ENCODE measurements around the gene VSTM2L.
A peak's percentile ranks its signal among the peaks of the same experiment; 100 is the strongest.

VSTM2L gene

DNA sequence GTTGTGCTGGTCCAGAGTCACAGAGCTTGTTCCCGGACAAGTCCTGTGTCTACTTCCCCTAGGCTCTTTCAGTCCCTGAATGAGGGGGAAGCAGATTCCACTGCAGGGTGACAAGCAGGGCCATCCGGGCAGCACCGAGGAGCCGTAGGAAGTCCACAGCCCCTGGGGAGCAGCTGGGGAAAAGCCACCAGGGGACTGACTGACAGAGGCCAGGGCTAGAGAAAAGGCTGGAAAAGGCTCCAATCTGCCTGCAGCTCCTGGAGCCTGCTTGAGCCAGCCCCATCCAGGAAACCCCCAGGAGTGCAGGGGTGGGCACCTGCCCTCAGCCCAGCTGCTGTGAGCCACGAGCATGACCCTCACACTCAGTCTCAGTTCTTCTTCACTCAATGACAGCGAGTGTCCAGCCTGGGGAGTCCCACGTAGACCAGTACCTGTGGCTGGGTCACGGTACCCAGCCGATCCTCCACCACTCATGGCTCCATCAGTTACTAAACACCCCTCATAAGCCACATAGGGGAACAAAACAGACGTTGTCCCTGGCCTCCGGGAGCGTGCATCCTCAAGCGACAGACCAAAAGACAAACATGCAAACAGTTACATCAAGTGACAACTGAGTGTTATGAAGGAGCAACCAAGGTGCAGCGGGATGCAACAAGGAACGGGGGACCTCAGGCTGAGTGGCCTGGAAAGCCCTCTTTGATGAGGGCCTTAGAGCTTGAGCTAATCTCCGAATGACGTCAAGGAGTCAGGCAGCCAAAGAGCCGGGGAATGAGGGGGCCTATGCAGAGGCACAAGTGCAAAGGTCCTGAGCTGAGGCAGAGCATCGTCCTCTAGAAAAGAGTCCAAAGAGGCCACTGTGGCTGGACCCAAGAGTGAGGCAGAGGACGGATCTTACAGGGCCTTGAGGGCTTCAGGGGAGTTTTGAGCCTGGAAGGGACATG lies 24.8 kb upstream of the VSTM2L start:
- Histone ChIP-seq H3K27ac (ENCODE audit: poor library complexity, severe bottlenecking) (no peak overlapping the region), H3K4me3 (ENCODE audit: severe bottlenecking) (no peak overlapping the region), H3K36me3 (ENCODE audit: low read depth) (peaks cover 2% of the 10 kb centered on the region), H3K27me3 (ENCODE audit: insufficient read depth, poor library complexity, severe bottlenecking) (no peaks in the 10 kb centered on the region), H3K9me3 (ENCODE audit: severe bottlenecking) (no peaks in the 10 kb centered on the region), H3K4me1 (ENCODE audit: insufficient read depth, poor library complexity, severe bottlenecking) (no peaks in the 10 kb centered on the region)
- DNase-seq (ENCODE audit: low spot score) (no peak), ATAC-seq (ENCODE audit: low read depth) (no peak)
- TF ChIP-seq, protein P1, sequence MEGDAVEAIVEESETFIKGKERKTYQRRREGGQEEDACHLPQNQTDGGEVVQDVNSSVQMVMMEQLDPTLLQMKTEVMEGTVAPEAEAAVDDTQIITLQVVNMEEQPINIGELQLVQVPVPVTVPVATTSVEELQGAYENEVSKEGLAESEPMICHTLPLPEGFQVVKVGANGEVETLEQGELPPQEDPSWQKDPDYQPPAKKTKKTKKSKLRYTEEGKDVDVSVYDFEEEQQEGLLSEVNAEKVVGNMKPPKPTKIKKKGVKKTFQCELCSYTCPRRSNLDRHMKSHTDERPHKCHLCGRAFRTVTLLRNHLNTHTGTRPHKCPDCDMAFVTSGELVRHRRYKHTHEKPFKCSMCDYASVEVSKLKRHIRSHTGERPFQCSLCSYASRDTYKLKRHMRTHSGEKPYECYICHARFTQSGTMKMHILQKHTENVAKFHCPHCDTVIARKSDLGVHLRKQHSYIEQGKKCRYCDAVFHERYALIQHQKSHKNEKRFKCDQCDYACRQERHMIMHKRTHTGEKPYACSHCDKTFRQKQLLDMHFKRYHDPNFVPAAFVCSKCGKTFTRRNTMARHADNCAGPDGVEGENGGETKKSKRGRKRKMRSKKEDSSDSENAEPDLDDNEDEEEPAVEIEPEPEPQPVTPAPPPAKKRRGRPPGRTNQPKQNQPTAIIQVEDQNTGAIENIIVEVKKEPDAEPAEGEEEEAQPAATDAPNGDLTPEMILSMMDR (IDR thresholded peaks at IDR 0.05; ENCODE audit: poor library complexity, severe bottlenecking): no peak

DNA sequence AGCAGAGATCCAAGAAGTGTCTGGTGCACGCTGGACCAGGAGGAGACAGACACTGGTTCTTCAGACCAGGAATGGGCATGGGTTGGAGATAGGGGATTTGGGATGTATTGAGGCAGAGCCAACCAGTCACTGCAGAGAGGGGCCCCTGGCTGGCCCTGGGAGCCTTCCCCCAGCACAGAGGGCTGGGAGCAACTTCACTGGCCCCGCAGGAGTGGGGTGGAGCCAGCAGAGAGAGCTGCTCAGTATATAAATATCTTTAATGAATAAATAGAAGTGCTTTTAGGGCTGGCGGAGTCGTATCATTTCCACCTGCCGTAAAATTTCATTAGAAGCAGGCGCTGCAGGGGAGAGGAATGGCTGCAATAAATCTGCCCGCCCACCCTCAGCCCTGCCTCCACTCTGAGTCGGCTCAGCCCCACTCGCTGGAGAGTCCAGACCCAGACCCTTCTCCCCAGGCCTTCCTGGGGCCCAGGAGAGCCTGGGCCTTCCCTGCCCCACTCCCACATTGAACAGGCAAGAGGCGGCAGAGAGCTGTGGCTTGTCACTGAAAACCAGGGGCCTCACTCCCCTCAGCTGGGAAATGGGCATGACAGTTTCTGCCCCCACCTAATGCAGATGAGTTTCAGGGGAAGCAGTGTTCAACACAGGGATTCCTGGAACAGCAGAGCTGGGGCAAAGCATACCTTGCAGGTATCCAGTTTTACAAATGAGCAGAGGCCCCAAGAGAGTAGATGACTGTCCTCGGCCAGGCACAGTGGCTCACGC lies 23.9 kb upstream of the VSTM2L start:
- no peak for ATAC-seq (ENCODE audit: low read depth)
- DNase-seq (ENCODE audit: low spot score): no peak

DNA sequence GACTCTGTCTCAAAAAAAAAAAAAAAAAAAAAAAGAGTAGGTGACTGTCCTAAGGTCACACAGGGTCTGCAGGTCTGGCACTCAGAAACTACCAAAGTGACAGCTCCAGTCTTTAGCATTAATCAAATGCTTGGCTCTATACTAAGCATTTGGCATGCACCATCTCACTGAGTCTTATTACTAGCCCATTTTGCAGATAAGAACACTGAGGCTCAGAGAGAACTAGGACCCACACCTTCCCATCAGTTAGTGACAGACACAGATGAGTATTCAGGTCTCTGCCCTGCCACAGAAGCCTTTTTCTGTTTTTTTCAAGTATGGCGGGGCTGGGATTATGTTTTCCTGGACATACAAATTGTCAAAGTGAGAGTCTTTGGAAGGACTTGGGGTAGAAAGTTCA lies 23.1 kb upstream of the VSTM2L start:
- Histone ChIP-seq H3K27me3 (ENCODE audit: insufficient read depth, poor library complexity, severe bottlenecking) (no peaks in the 10 kb centered on the region), H3K36me3 (ENCODE audit: low read depth) (no peaks in the 10 kb centered on the region), H3K27ac (ENCODE audit: poor library complexity, severe bottlenecking) (no peak overlapping the region), H3K9me3 (ENCODE audit: severe bottlenecking) (no peaks in the 10 kb centered on the region), H3K4me3 (ENCODE audit: severe bottlenecking) (no peak overlapping the region), H3K4me1 (ENCODE audit: insufficient read depth, poor library complexity, severe bottlenecking) (no peaks in the 10 kb centered on the region)
- DNase-seq (ENCODE audit: low spot score) (no peak), ATAC-seq (ENCODE audit: low read depth) (no peak)
- TF ChIP-seq, protein P1 (IDR thresholded peaks at IDR 0.05; ENCODE audit: poor library complexity, severe bottlenecking): no peak

More for the DNA sequence above, 23.9 kb upstream of the VSTM2L start:
- no peak overlapping the region for H3K27ac ChIP-seq (ENCODE audit: poor library complexity, severe bottlenecking)
- no peaks in the 10 kb centered on the region for H3K36me3 ChIP-seq (ENCODE audit: low read depth)
- no peaks in the 10 kb centered on the region for H3K4me1 ChIP-seq (ENCODE audit: insufficient read depth, poor library complexity, severe bottlenecking)
- no peaks in the 10 kb centered on the region for H3K27me3 ChIP-seq (ENCODE audit: insufficient read depth, poor library complexity, severe bottlenecking)
- TF ChIP-seq, protein P1 (IDR thresholded peaks at IDR 0.05; ENCODE audit: poor library complexity, severe bottlenecking): no peak
- H3K4me3 ChIP-seq (ENCODE audit: severe bottlenecking): no peak overlapping the region
- H3K9me3 ChIP-seq (ENCODE audit: severe bottlenecking): no peaks in the 10 kb centered on the region

DNA sequence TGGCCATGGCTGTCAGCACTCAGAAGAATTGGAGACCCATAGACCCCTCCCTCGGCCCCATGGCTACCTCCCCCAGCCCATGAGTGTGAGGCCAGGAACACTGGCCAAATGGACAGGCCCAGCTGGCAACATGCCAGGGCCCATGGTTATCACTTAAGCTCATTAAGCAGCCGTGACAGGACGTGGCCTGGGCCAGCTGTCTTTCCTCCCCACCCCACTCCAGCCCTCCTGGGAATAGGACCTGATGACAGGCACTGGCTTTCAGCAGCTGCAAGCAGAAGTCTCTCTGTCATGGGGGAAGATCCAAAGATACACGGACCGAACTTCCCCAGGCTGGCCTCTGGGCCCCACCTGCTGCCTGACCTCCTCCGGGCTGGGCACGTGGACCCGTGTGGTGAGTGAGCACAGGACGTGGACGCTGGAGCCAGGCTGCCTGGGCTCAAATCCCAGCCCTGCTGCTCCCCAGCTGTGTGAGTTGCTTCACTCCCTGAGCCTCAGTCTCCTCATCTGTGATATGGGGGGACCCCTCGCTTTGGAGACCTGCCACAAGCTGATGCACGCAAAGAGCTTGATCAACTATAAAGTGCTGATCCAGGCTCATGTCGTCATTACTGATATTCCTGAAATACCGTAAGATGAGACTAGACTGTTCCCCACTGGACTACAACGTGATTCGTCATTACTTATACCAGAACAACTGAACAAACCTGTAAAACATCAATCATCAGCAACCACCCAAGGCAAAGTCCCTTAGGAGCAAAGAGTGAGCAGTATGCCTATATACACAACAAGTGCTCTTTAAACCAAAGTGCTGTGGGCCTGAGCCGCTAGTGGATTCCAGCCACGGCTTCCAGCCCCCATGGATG lies 22.0 kb upstream of the VSTM2L start:
- Histone ChIP-seq H3K27me3 (ENCODE audit: insufficient read depth, poor library complexity, severe bottlenecking) (no peaks in the 10 kb centered on the region), H3K4me3 (ENCODE audit: severe bottlenecking) (no peak overlapping the region), H3K4me1 (ENCODE audit: insufficient read depth, poor library complexity, severe bottlenecking) (no peaks in the 10 kb centered on the region), H3K9me3 (ENCODE audit: severe bottlenecking) (no peaks in the 10 kb centered on the region), H3K27ac (ENCODE audit: poor library complexity, severe bottlenecking) (no peak overlapping the region), H3K36me3 (ENCODE audit: low read depth) (no peaks in the 10 kb centered on the region)
- ATAC-seq (ENCODE audit: low read depth) (peak; percentile 15; the same call in 1 of the 3 replicates), DNase-seq (ENCODE audit: low spot score) (peak; percentile 84)
- TF ChIP-seq, protein P1 (IDR thresholded peaks at IDR 0.05; ENCODE audit: poor library complexity, severe bottlenecking): no peak
